ENCODE data around the gene BMAL2. TPM values are rescaled to one million over a fixed set of nuclear protein-coding genes. Genes with fewer than 3 reads are reported as not detected.

Gene BMAL2
- total RNA-seq, 4 donors from 2014 or later = 0.39 to 2.4 (median 1.4) TPM

GRCh38 chr12:27332407-27332713 is 276 bp upstream of the BMAL2 start:
- H3K4me1 ChIP-seq = peaks cover 0 to 23% (median 4%) of the 10 kb centered on the region in 4 donors
- peak overlapping the region; percentile 36 to 71 (median 60) for H3K4me3 ChIP-seq
- WGBS, 2 donors = 14 to 19% methylated on average over 10 of the region's 10 CpGs
- no peaks in the 10 kb centered on the region for H3K9me3 ChIP-seq
- DNase-seq (ENCODE audit: low spot score in 2 of 2) = no peak
- H3K27me3 ChIP-seq = peaks cover 0 to 22% of the 10 kb centered on the region in 2 donors
- H3K27ac ChIP-seq = peak overlapping the region in 1 of 4 donors; percentile 60
- H3K36me3 ChIP-seq = peaks cover 0 to 2% (median 0%) of the 10 kb centered on the region in 3 donors
- no peak for TF ChIP-seq CTCF (IDR thresholded peaks at IDR 0.05)
- no peak for TF ChIP-seq POLR2A (IDR thresholded peaks at IDR 0.05)
- no peak for TF ChIP-seq EP300 (IDR thresholded peaks at IDR 0.05)

DNA sequence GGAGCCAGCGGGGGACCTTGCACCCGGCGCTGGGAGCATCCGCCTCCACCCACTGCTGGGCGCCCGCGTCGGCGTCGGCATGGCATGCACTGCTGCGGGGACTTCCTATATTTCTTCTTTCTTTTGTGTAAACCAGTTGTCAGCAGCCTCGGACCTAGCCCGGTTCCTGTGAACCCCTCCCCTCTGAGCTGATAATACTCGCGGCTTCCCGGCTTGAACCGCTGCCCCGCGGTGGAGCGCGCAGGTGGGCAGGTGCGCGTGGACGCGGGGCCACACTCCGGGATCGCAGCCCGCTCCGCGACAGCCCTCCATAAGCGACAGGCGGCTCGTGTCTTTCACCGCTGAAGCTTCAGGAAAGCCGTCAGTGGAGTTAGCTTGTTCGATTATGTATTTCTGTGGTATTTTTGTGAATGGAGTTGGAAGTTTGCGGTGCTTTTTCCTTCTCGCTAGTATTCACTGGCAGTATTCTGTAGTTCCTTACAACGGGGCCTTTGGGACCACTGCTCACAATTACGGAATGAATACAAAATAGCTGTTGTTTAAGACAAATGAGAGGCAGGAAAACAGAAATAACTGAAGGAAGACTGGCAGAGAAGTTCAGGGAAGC is 870 bp downstream of the BMAL2 start:
- Histone ChIP-seq H3K9me3 (no peaks in the 10 kb centered on the region), H3K4me1 (peaks cover 0 to 23% (median 4%) of the 10 kb centered on the region in 4 donors), H3K27me3 (peaks cover 0 to 22% of the 10 kb centered on the region in 2 donors), H3K27ac (peak overlapping the region in 1 of 4 donors; percentile 60), H3K4me3 (peak overlapping the region; percentile 36 to 71 (median 60)), H3K36me3 (no peaks in the 10 kb centered on the region)
- WGBS, 2 donors = 2% methylated on average over 25 to 40 of the region's 40 CpGs
- TF ChIP-seq POLR2A (IDR thresholded peaks at IDR 0.05) (no peak), CTCF (IDR thresholded peaks at IDR 0.05) (no peak), EP300 (IDR thresholded peaks at IDR 0.05) (no peak)
- DNase-seq (ENCODE audit: low spot score in 2 of 2) = peak in 1 of 2 donors; percentile 22

DNA sequence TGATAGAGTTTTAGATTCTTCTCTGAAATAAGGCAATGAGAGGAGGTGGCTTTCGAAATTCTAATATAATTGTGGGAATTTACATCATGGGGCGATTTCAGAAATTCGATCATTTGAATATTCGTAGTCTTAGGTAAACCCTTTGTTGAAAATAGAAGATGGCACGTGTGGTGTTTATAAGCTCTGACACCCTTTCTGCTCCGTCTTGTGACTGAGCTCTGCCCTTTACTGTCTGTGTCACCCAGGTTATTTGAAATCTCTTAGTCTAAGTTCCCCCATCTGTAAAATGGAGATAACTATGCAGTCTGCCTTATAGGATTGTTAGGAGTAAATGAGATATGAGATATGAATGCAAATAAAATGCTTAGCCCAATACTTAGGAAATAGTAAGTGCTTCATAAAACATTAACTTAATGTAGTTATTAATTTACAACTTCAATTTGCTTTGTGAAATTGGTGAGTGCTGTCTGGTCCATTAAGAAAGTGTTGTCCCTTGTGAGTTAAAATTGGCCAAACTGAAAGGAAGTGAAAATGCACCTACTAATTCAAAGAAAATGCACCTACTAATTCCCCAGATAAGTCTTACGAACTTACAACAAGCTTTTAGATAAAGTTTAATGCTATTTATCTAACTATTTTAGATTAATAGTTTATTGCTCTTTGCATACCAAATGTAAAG is 1.5 kb downstream of the BMAL2 start:
- 77 to 80% methylated on average over 7 of the region's 7 CpGs for WGBS, 2 donors
- TF ChIP-seq EP300 (IDR thresholded peaks at IDR 0.05) (no peak), POLR2A (IDR thresholded peaks at IDR 0.05) (no peak), CTCF (IDR thresholded peaks at IDR 0.05) (no peak)

DNA sequence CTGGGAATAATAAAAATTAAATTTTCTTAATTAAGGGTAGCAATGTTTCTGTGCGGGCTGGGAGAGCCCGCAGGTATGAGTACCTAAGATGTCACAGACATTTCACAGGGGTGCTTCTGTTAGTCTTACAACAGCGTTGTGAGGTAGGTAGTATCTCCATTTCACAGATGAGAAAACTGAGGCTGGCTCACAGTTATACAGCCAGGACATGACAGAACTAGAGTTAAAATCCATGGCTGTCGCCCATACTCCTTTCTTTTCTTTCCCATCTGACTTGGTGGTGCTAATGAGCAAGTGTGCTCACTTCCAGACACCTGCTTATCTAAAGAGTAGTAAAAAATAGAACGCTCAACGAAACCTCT is 2.1 kb downstream of the BMAL2 start:
- DNase-seq (ENCODE audit: low spot score in 2 of 2) = no peak
- 80 to 82% methylated on average over 6 of the region's 6 CpGs for WGBS, 2 donors
- peaks cover 0 to 22% of the 10 kb centered on the region in 2 donors for H3K27me3 ChIP-seq
- no peak overlapping the region for H3K4me3 ChIP-seq
- H3K4me1 ChIP-seq = peaks cover 0 to 23% (median 4%) of the 10 kb centered on the region in 4 donors
- TF ChIP-seq POLR2A (IDR thresholded peaks at IDR 0.05) = no peak
- no peaks in the 10 kb centered on the region for H3K9me3 ChIP-seq
- no peak overlapping the region for H3K27ac ChIP-seq
- no peaks in the 10 kb centered on the region for H3K36me3 ChIP-seq

More for the DNA sequence above, 1.5 kb downstream of the BMAL2 start:
- Histone ChIP-seq H3K4me1 (peaks cover 0 to 23% (median 4%) of the 10 kb centered on the region in 4 donors), H3K36me3 (no peaks in the 10 kb centered on the region), H3K27ac (no peak overlapping the region), H3K4me3 (peak overlapping the region in 2 of 4 donors; percentile 54 to 71), H3K27me3 (peaks cover 0 to 22% of the 10 kb centered on the region in 2 donors), H3K9me3 (no peaks in the 10 kb centered on the region)
- no peak for DNase-seq (ENCODE audit: low spot score in 2 of 2)

- H3K27me3 ChIP-seq = peaks cover 0 to 22% of the 10 kb centered on the region in 2 donors
- H3K27ac ChIP-seq = no peak overlapping the region
- WGBS, 2 donors = 75 to 77% methylated on average over 5 of the region's 5 CpGs
- H3K4me3 ChIP-seq = no peak overlapping the region
- peaks cover 0 to 23% (median 4%) of the 10 kb centered on the region in 4 donors for H3K4me1 ChIP-seq
- no peak for DNase-seq (ENCODE audit: low spot score in 2 of 2)
- TF ChIP-seq EP300 (IDR thresholded peaks at IDR 0.05) = no peak
- TF ChIP-seq POLR2A (IDR thresholded peaks at IDR 0.05) = no peak
- TF ChIP-seq CTCF (IDR thresholded peaks at IDR 0.05) = no peak
- H3K36me3 ChIP-seq = no peaks in the 10 kb centered on the region
- H3K9me3 ChIP-seq = no peaks in the 10 kb centered on the region
Observed at GRCh38 chr12:27335364-27336281, 3.0 kb downstream of the BMAL2 start.
